ENCODE data around the gene ADAMTS9.

The ADAMTS9 gene

DNA sequence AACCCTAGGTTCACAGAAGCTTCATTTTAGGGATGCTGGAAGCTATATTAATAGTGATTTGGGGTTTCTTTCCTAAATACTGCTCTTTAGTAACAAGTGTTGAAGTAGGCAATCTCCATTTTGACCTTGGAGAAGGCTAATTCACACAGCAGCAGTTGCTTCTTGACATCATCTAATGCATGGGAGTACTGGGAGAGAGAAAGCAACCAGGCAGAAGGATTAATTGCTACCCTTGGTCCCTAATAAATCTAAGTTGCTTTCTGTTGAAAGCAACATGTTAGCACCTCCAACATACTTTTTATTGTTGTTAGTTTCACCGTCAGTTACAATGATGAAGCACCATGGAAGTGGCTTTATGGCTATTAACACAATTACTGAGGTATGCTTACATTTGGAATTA lies 96.2 kb downstream of the ADAMTS9 start:
- Histone ChIP-seq H4K20me1 (ENCODE audit: low read depth, low read length) (no peaks in the 10 kb centered on the region), H3K79me2 (ENCODE audit: insufficient read depth, low read length) (no peaks in the 10 kb centered on the region), H3K27ac (ENCODE audit: low read depth, low read length) (no peak overlapping the region), H3K4me2 (ENCODE audit: low read depth, low read length, poor library complexity, severe bottlenecking) (no peak overlapping the region), H3K9me3 (ENCODE audit: insufficient read depth, low read length) (no peaks in the 10 kb centered on the region), H2AFZ (ENCODE audit: low read depth, low read length, severe bottlenecking) (no peak overlapping the region), H3K27me3 (ENCODE audit: low read length) (no peaks in the 10 kb centered on the region), H3K9ac (ENCODE audit: low read length) (no peak overlapping the region), H3K4me3 (ENCODE audit: insufficient read depth, low read length, poor library complexity, severe bottlenecking) (no peak overlapping the region), H3K36me3 (ENCODE audit: low read length) (no peaks in the 10 kb centered on the region), H3K9me2 (replicated peaks; ENCODE audit: insufficient read depth, low read length) (no peaks in the 10 kb centered on the region), H3F3A (ENCODE audit: insufficient read depth) (no peaks in the 10 kb centered on the region)
- TF ChIP-seq, protein P1, sequence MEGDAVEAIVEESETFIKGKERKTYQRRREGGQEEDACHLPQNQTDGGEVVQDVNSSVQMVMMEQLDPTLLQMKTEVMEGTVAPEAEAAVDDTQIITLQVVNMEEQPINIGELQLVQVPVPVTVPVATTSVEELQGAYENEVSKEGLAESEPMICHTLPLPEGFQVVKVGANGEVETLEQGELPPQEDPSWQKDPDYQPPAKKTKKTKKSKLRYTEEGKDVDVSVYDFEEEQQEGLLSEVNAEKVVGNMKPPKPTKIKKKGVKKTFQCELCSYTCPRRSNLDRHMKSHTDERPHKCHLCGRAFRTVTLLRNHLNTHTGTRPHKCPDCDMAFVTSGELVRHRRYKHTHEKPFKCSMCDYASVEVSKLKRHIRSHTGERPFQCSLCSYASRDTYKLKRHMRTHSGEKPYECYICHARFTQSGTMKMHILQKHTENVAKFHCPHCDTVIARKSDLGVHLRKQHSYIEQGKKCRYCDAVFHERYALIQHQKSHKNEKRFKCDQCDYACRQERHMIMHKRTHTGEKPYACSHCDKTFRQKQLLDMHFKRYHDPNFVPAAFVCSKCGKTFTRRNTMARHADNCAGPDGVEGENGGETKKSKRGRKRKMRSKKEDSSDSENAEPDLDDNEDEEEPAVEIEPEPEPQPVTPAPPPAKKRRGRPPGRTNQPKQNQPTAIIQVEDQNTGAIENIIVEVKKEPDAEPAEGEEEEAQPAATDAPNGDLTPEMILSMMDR (IDR thresholded peaks at IDR 0.05; ENCODE audit: insufficient read depth, low read length, poor library complexity, severe bottlenecking): no peak
- no peak for TF ChIP-seq EZH2phosphoT487 (conservative IDR thresholded peaks at IDR 0.05; ENCODE audit: low read length)

DNA sequence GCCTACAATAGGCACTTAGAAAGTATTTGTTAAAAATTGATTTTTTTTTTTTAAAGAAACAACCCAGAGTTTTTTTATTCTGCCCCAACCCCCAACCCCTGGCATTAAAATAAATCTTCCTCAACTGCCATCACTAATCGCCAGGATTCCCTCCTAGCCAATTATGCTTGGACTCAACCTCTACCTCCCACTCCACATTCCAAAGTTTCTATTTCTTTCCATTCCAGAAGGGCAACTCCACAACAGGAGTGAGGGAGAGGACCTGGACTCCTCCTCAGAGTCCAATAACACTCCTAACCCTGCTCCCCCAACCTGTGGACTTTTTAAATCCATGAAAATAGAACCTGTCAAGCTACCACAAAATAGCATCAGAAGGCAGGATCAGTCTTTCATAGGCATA lies 99.4 kb downstream of the ADAMTS9 start:
- H3K9me3 ChIP-seq (ENCODE audit: insufficient read depth, low read length): no peaks in the 10 kb centered on the region
- H3K9me2 ChIP-seq (replicated peaks; ENCODE audit: insufficient read depth, low read length): no peaks in the 10 kb centered on the region; the same call in 1 of the 2 replicates
- H3K79me2 ChIP-seq (ENCODE audit: insufficient read depth, low read length): no peaks in the 10 kb centered on the region
- H3K27me3 ChIP-seq (ENCODE audit: low read length): no peaks in the 10 kb centered on the region
- no peaks in the 10 kb centered on the region for H3K36me3 ChIP-seq (ENCODE audit: low read length)
- H3F3A ChIP-seq (ENCODE audit: insufficient read depth): no peaks in the 10 kb centered on the region
- no peak overlapping the region for H3K4me3 ChIP-seq (ENCODE audit: insufficient read depth, low read length, poor library complexity, severe bottlenecking)
- H3K27ac ChIP-seq (ENCODE audit: low read depth, low read length): no peak overlapping the region
- H4K20me1 ChIP-seq (ENCODE audit: low read depth, low read length): no peaks in the 10 kb centered on the region
- TF ChIP-seq, protein P1 (IDR thresholded peaks at IDR 0.05; ENCODE audit: insufficient read depth, low read length, poor library complexity, severe bottlenecking): no peak
- TF ChIP-seq EZH2phosphoT487 (conservative IDR thresholded peaks at IDR 0.05; ENCODE audit: low read length): no peak
- H3K4me2 ChIP-seq (ENCODE audit: low read depth, low read length, poor library complexity, severe bottlenecking): no peak overlapping the region
- no peak overlapping the region for H3K9ac ChIP-seq (ENCODE audit: low read length)
- H2AFZ ChIP-seq (ENCODE audit: low read depth, low read length, severe bottlenecking): no peak overlapping the region

DNA sequence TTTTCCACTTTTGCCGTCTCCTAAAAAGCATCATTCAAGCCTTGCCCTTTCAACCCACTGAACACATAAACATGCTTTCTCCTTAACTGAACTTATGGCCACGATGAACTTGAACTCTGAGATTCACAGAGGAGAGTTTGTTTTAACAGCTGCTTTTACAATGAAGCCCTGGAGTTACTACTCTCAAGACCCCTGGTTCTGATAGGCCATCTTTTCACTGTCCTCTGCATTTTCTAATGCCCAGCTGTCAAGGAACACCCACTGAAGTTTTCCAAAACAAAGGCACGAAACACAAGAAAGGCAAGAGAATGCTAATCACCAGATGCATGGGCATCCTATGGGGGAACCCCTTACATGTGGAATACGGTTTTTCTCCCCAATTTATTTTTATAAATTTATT lies 100.8 kb downstream of the ADAMTS9 start:
- Histone ChIP-seq H3F3A (ENCODE audit: insufficient read depth) (no peaks in the 10 kb centered on the region), H2AFZ (ENCODE audit: low read depth, low read length, severe bottlenecking) (no peak overlapping the region), H3K9ac (ENCODE audit: low read length) (no peak overlapping the region), H3K27ac (ENCODE audit: low read depth, low read length) (no peak overlapping the region), H3K9me3 (ENCODE audit: insufficient read depth, low read length) (no peaks in the 10 kb centered on the region), H3K79me2 (ENCODE audit: insufficient read depth, low read length) (no peaks in the 10 kb centered on the region), H3K4me3 (ENCODE audit: insufficient read depth, low read length, poor library complexity, severe bottlenecking) (no peak overlapping the region), H3K36me3 (ENCODE audit: low read length) (no peaks in the 10 kb centered on the region), H3K9me2 (replicated peaks; ENCODE audit: insufficient read depth, low read length) (no peaks in the 10 kb centered on the region; the same call in 1 of the 2 replicates), H4K20me1 (ENCODE audit: low read depth, low read length) (no peaks in the 10 kb centered on the region), H3K27me3 (ENCODE audit: low read length) (no peaks in the 10 kb centered on the region), H3K4me2 (ENCODE audit: low read depth, low read length, poor library complexity, severe bottlenecking) (no peak overlapping the region)
- TF ChIP-seq, protein P1 (IDR thresholded peaks at IDR 0.05; ENCODE audit: insufficient read depth, low read length, poor library complexity, severe bottlenecking): no peak
- TF ChIP-seq EZH2phosphoT487 (conservative IDR thresholded peaks at IDR 0.05; ENCODE audit: low read length): no peak

Data from SU-DHL-6 (cell line).